ENCODE data around the gene TRIM22.
"Not testable (repeated sequence)": the region's sequence is repeated elsewhere in the genome, so short reads cannot be mapped to it uniquely, and the experiment has no call there.

The TRIM22 gene, protein sequence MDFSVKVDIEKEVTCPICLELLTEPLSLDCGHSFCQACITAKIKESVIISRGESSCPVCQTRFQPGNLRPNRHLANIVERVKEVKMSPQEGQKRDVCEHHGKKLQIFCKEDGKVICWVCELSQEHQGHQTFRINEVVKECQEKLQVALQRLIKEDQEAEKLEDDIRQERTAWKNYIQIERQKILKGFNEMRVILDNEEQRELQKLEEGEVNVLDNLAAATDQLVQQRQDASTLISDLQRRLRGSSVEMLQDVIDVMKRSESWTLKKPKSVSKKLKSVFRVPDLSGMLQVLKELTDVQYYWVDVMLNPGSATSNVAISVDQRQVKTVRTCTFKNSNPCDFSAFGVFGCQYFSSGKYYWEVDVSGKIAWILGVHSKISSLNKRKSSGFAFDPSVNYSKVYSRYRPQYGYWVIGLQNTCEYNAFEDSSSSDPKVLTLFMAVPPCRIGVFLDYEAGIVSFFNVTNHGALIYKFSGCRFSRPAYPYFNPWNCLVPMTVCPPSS

DNA sequence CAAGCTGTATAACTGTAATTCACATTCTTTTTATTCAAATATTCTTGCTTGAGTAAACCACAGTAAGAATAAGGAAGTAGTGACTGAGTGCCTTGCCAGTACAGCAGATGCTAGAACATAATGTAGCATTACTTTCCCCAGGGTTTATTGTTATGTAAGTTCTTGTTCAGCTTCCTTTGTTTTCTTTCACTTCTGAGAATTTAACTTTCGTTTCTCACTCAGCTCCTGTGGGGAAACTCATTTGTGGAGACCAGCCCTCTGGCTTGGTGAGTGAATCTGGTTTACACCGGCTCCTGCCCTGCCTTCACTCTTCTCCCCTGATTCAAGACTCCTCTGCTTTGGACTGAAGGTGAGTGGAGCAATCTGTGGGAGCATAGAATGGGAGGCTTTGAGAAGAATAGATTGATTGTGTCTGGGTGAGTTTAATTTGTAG, at the start of gene TRIM22:
TSS of gene TRIM22 (plus strand) at position 240 of the 433 bp plus-strand sequence. CDS start 6,443 bp downstream, outside the sequence.
- DNase-seq (ENCODE audit: low spot score), result peak; percentile 10

DNA sequence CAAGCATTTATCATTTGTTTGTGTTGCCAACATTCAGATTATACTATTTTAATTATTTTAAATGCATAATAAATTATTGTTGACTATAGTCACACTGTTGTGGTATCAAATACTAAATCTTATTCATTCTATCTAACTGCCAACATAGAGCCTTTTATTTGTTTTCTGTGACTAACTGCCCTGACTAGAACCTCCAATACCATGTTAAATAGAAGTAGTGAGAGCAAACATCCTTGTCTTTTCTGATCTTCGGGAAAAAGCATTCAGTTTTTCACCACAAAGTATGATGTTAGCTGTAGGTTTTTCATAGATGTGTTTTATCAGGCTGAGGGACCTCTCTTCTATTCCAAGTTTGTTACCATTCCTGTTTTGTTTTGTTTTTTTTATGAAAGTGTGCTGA, 49.6 kb upstream of the TRIM22 start:
- DNase-seq (ENCODE audit: low spot score), result no peak

DNA sequence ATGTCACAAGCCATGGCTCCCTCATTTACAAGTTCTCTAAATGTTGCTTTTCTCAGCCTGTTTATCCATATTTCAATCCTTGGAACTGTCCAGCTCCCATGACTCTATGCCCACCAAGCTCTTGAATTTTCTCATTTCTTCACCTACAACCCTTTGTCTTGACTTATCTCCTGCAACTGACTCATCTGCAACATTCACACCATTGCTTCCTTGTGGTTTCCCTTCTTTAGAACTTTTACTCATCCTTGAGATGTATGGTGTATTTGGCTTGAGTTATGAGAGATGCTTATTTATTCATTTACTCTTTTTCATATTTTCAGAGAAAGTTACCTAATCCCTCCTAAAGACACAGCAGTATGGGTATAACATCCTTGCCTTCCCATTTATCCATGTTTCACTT, 46.0 kb upstream of the TRIM22 start:
- DNase-seq (ENCODE audit: low spot score), result no peak

DNA sequence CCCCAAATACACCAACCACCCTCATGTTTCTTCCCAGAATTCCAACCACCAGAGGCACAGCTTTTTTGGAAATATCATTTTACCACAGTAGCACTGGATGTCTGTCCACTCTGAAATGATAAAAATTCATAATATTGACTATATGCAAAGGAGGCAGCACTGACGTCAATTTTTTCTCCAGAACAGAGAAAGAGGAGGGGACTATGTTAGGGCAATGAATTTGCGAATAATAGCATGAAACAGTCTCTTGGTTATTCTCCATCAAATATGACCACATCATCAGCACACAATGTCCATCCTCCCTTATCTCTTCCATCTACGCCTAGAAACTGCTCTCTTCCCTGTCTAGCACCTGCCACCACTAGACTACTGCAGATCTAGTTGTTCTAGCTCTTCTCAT, 43.5 kb upstream of the TRIM22 start:
- DNase-seq (ENCODE audit: low spot score), result no peak

DNA sequence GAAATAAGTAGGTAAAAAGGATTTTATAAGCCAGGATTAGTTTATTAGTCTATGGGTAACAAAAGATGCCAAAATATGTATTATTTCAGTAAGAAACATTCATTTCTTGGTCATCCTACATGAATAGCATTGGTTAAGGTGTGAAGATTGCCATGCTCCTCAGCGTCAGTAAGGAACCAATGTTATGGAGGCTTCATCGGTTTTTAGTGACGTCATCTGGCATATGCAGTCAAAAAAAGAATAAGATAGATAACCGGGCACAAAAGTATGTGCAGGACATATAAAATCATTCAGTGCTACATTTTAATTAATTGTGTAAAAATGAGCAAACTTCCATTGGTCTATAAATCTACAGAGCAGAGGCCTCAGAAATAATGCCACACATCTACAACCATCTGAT, 34.1 kb upstream of the TRIM22 start:
- DNase-seq (ENCODE audit: low spot score), result no peak

DNA sequence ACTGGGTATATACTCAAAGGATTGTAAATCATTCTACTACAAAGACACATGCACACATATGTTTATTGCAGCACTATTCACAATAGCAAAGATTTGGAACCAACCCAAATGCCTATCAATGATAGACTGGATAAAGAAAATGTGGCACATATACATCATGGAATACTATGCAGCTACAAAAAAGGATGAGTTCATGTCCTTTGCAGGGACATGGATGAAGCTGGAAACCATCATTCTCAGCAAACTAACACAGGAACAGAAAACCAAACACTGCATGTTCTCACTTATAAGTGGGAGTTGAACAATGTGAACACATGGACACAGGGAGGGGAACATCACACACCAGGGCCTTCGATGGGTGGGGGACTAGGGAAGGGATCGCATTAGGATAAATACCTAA, 32.6 kb upstream of the TRIM22 start:
- DNase-seq (ENCODE audit: low spot score), result not testable (repeated sequence)

DNA sequence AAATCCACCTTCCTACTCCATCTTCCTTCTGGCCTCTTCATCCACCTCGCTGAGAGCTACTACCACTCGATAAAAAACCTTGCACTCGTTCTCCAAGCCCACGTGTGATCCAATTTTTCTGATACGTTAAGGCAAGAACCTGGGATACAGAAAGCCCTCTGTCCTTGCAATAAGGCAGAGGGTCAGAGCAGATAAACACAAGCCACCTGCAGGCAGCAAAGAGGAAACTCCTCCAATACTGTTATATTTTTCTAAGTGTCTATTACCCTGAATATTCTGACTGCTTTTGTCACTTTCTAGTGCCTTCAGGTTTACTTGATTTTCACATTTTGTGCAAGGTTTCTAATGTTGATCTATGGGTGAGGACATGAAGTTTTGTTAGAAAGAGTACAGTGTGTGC, 31.3 kb upstream of the TRIM22 start:
- no peak for DNase-seq (ENCODE audit: low spot score)

DNA sequence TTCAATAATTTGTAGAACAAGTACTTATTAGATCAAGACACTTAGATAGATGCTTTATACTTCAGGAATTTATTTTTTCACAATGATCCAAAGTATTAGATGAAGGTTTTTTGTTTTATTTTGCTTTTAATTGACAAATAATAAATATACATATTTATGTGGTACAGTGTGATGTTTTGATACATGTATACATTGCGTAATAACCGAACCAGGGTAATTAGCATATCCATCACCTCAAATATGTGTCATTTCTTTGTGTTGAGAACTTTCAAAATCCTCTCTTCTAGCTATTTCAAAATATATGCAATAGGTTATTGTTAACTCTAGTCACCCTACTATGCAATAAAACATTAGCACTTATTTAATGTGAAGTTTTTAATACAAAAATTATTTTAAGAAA, 26.1 kb upstream of the TRIM22 start:
- no peak for DNase-seq (ENCODE audit: low spot score)

DNA sequence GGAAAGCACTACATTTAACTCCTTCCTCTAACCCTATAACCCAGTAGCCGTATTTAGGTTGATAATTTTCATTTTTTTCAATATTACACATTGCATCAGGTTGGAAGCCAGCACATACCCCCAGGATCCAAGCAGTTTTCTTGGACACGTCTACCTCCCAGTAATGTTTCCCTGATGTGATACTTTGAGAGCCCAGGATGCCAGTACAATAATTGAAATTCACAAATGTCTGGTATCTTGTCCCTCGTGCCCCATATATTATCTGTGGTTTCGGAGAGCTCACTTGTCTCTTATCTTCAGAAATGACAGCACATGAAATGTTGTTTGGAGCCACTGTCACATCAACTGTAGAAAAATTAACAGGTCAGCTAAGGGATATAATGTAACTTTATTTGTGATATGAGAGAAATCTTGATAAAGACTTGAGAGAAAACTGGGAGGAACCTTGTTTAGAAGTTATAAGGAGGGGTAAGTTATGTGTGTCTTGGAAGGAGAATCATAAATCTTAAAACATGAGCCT, 24.5 kb upstream of the TRIM22 start:
- no peak for DNase-seq (ENCODE audit: low spot score)

DNA sequence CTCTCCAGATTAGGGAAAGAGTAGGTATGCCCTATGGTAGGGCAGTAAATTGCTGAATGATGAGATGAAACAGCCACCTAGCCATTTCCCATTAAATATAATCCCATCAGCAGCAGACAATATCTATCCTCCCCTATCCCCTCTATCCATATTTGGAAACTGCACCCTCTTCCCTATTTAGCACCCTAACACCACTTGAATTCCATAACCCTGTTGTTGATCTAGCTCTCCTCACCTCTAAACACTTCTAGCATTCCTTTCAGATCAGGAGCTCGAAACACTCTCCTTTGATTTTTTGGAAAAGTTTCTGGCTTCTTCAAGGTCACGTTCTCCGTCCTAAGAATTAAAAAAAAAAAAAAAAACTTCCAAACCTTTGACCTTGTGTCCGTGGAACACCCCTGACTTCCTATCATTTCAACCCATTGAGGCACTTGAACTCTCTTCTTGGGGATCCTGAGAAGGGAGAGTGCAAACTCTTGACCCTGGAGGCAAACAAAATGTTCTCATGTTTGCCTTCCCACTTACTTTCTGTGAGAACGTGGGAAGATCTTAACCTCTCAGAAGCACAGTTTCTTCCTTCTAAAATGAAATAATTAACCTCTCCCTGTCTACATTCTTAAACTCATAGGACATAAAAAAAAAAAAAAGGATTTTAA, 23.7 kb upstream of the TRIM22 start:
- DNase-seq (ENCODE audit: low spot score), result no peak

DNA sequence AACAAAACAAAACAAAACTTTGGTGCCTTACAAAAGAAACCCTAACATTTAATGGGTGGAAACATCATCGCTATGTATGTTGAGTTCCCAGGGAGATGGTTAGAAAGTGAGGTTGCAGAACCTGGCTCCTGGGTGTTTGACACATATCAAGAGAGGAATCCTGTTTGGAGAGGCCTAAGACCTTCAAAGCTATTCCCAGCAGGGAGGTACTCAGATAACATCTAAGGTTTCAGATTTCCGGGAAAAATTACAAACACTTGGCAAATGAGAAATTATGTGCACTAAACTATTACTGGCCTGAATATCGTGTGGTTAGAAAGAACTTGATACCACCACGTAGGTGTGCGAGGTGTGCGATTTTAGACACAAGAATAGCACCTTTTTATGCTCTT, 23.2 kb upstream of the TRIM22 start:
- no peak for DNase-seq (ENCODE audit: low spot score)

DNA sequence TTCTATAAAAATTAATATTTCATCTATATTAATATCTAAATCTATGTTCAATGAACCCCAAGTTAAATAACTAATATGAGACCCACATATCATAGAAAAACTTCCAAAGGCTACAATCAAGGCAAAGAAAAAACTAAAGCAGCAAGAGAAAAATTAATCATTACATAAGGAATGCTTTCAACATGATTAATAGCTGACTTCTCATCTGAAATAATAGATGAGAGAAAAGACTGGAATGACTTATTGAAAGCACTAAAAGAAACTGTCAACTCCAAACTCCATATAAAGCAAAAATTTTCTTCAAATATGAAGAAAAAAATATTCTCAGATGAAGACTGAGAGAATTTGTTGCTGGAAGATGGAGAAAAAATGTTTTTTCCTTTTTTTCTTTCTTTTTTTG, 17.8 kb upstream of the TRIM22 start:
- no peak for DNase-seq (ENCODE audit: low spot score)

DNA sequence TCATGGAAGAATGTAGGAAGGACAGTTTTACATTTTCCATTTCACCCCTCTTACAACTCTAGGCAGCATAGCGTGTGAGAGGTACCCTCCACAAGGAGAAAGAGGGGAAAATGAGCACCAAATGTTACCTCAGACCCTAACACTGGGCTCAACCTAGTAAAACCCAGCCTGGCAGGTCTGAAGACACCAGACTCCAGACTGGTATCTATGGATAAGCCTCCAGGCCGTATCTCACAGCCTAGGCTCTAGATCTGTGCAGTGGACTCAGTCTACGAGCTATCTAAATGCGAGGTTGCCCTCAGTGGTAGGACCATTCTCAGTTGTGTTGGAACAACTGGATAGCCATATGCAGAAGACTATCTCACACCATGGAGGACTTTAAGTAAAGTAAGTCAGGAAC, 15.2 kb upstream of the TRIM22 start:
- DNase-seq (ENCODE audit: low spot score), result no peak

DNA sequence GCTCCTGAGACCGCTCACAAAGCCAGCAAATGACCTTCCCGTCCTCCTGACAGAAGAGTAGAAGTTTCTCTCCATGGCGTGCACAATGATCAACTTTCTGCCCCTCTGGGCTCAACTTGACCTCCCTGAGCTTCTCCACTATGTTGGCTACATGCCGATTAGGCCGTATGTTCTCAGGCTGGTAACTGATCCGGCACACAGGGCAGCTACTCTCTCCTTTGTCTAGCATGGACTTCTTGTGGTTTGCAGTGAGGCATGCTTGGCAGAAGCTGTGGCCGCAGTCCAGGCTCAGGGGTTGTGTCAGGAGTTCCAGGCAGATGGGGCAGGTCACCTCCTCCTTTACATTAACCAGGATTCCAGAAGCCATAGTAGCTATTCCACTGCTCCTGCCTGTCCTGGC, 9.8 kb upstream of the TRIM22 start:
- DNase-seq (ENCODE audit: low spot score), result no peak

DNA sequence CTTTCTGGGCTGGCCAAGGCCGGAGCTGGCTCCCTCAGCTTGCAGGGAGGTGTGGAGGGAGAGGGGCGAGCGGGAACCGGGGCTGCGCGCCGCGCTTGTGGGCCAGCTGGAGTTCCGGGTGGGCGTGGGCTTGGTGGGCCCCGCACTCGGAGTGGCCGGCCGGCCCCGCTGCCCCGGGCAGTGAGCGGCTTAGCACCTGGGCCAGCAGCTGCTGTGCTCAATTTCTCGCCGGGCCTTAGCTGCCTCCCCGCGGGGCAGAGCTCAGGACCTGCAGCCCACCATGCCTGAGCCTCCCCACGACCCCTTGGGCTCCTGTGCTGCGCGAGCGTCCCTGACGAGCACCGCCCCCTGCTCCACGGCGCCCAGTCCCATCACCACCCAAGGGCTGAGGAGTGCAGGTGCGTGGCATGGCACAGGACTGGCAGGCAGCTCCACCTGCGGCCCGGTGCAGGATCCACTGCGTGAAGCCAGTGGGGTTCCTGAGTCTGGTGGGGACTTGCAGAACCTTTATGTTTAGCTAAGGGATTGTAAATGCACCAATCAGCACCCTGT, 6.6 kb upstream of the TRIM22 start:
- DNase-seq (ENCODE audit: low spot score), result not testable (repeated sequence)

DNA sequence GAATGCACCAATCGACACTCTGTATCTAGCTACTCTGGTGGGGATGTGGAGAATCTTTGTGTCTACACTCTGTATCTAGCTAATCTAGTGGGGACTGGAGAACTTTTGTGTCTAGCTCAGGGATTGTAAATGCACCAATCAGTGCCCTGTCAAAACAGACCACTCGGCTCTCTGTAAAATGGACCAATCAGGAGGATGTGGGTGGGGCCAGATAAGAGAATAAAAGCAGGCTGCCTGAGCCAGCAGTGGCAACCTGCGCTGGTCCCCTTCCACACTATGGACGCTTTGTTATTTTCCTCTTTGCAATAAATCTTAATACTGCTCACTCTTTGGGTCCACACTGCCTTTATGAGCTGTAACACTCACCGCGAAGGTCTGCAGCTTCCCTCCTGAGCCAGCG, 6.0 kb upstream of the TRIM22 start:
- not testable (repeated sequence) for DNase-seq (ENCODE audit: low spot score)

DNA sequence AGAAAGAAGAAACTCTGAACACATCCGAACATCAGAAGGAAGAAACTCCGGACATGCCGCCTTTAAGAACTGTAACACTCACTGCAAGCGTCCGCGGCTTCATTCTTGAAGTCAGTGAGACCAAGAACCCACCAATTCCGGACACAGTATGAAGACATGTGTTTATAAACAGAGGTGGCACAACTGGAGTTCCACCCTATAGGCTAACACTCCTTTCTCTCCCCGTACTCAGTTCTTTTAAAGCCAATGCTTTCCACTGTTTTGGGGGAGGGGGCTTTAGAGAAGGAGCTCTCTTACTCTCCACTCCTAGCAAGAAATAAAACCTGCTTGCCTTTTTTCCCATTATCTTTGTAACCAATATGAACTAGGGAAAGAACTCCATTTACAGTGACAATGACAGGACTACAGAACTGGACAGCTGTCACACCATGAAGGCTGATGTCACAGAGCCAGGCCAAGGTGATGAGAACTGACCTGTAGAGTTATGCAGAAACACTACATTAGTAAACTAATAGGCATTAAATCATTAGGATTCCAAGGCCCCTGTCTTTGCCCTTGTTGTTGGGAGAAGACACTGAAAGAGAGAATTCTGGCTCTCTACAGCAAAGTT, 5.4 kb upstream of the TRIM22 start:
- no peak for DNase-seq (ENCODE audit: low spot score)

DNA sequence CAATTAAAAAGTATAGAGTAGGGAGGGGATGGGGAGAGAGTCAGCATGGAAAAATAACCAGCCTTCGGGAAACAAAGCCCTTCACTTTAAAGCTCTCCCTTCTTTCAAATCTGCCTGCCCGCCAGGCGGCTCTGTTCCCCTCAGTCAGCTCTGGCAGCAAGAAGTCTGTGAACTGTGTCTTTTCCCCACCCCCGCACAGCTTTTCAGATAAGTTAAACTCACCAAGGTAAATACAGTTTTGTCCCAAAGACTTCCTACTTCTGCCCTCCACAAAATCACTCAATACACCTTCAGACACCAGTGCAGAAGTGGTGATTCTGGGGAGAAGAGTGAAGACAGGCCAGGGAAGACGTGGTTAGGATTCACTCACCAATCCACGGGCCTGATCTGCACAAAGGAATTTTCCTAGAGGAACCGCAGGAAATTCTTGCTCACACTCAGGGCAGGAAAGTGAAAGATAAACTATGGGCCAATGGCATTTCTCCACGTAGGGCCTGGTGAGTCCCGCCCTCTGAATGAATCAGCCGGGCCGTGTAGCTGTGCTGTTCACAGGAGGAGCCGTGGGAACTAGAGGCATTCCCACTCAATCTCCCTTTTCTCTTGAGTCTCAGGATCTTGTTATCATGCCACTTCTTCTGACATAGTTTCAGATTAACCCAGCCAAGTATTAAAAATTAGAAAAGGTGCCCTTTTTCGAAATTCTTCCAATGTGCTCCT, 4.8 kb upstream of the TRIM22 start, which contains the start of gene TRIM5:
TSS of gene TRIM5 (minus strand) at position 429 of the 717 bp plus-strand sequence. CDS start 4,897 bp downstream, outside the sequence.
- peak; percentile 67 for DNase-seq (ENCODE audit: low spot score)

DNA sequence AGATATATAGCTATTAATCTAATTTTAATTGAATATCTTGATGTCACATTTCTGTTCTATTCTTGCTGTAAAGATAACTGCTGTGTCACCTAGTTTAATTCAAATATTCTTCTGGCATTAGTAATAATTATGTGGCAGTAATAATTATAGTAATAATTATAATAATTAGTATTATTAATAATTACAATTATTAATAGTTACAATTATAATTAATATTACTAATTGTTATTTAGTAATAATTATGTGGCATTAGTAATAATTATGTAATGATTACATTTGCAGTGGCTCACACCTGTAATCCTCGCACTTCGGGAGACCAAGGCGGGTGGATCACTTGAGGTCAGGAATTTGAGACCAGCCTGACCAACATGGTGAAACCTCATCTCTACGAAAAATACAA, 3.2 kb upstream of the TRIM22 start:
- no peak for DNase-seq (ENCODE audit: low spot score)

DNA sequence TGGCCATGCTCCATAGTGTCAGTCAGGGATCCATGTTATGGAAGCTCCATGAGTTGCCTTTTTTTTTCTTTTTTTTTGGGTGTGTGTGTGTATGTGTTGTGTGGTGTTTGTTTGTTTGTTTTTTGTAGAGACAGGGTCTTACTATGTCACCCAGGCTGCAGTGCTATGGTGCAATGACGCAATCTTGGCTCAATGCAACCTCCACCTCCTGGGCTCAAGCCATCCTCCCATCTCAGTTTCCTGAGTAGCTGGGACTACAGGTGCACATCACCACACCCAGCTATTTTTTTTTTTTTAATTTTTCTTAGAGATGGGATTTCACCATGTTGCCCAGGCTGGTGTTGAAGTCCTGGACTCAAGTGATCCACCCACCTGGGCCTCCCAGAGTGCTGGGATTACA, 1.1 kb upstream of the TRIM22 start:
- no peak for DNase-seq (ENCODE audit: low spot score)

DNA sequence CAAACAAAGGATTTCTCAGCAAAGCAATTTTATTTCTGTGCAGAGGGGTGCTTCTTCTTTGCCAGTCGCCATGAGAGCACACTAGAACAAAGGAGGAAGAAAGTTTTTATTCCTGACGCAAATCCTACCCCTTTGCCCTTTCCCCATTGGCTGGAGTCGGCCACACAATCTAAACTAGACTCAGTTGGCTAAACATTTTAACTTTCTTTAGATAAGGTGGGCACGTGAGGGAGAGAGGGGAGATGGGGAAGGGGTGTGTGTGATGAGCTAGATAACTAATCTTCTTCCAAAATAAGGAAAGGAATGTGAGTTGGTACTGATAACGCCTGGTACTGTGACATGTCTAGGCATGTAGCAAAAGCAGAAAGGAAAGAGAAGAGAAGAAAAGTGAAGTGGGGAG, 626 bp downstream of the TRIM22 start:
- DNase-seq (ENCODE audit: low spot score), result no peak

DNA sequence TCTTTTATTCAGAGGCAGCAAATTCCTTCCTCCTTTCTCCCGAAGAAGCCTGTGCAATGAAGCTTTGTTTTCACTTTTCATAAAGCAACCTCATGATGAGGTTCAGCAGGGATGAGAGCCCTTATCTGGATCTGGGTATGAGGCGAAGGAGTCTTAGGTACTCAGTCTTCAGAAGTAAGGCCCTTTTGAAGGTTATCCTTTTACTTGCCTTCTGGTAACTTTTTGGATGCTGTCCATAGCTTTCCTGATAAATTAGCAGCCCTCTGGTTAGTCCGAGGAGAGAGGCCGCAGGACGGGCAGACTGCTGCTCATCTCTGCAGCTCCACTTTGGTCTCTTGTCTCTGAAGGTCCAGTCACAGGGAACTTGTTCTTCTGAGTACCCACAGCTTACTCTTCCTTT, 1.1 kb downstream of the TRIM22 start:
- DNase-seq (ENCODE audit: low spot score), result no peak

Data from cerebellar cortex (tissue), 1 donor.